GM12873 (cell line): ENCODE measurements around the gene CAMSAP1.

Experiments used
- TF ChIP-seq, protein P1 (sequence below): IDR thresholded peaks from 2 replicates; pipeline ENCODE4 v1.5.1; 2012; ENCODE audit warnings: low read depth, mild to moderate bottlenecking, moderate library complexity, low read length, control low read depth; ENCODE audit not compliant: insufficient read depth; ENCODE audit errors: missing control alignments

CAMSAP1 gene

DNA sequence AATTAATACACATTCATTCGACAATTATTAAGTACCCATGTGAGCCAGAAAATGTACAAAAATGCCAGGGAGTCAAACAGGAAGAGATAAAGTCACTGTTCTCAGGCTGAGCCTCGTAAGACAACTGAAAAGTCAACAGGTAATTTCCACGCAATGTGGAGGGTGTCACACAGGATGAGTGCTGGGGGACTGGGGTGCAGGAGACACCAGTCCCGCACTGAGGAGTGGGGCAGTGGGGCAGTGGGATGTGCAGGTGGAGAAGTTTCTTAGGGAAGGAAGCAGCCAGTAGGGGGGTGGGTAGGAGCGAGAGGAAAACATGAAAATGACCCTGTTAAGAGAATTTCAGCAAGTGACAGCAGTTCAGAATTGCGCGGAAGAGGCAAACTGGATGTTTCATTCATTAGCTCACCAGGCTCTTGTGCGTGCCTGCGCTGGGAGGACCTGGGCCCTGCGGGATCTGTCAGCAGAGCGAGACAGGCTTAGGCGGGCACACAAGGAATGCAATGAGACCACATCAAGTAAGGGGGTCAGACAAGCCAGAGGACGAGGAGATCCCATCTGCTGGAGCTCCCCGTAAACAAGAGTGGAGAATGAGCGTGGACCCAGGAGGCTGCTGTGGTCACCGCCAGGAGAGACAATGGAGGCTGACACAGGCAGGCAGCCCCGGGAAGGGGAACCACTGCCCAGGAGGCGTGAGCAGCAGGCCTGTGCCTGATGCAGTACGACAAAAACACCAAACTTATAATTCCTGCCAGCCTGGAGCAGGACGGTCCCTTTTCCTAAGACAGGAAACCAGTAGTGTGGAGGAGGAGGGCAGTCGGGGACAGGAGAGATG is 21.0 kb downstream of the CAMSAP1 start:
- TF ChIP-seq, protein P1, sequence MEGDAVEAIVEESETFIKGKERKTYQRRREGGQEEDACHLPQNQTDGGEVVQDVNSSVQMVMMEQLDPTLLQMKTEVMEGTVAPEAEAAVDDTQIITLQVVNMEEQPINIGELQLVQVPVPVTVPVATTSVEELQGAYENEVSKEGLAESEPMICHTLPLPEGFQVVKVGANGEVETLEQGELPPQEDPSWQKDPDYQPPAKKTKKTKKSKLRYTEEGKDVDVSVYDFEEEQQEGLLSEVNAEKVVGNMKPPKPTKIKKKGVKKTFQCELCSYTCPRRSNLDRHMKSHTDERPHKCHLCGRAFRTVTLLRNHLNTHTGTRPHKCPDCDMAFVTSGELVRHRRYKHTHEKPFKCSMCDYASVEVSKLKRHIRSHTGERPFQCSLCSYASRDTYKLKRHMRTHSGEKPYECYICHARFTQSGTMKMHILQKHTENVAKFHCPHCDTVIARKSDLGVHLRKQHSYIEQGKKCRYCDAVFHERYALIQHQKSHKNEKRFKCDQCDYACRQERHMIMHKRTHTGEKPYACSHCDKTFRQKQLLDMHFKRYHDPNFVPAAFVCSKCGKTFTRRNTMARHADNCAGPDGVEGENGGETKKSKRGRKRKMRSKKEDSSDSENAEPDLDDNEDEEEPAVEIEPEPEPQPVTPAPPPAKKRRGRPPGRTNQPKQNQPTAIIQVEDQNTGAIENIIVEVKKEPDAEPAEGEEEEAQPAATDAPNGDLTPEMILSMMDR: no peak

DNA sequence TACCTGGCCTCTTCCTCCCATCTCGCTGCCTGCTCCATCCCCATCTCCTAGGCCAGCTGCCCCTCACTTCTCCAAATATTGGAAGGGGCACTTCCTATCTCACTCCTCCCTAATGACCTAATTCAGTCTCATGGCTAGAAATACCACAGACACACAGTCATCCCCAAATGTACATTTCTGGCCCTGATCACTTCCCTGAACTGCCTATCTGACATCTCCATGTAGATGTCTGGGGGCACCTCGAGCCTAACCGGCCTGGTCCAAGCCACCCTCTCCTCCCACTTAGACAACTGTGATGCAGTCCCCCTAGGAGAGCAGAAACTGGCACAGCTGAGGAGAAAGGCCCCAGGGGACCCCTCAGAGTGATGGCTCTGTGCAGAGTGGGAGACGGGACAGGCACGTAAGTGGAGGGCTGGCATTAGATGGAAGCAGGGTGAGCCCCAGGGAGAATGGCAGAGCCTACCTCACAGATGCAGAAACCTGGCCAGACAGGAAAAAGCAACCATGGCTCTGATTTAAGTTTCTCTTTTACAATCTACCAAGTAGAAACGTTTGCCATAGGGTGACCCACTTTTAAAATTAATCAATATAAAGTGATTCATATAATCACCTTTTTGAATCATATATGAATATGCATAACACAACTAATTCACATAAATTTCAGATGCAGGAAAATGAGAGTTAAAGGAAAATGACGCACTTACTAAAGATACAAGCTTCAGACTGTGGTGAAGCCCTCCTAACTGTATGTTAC is 22.1 kb downstream of the CAMSAP1 start:
- TF ChIP-seq, protein P1: no peak

DNA sequence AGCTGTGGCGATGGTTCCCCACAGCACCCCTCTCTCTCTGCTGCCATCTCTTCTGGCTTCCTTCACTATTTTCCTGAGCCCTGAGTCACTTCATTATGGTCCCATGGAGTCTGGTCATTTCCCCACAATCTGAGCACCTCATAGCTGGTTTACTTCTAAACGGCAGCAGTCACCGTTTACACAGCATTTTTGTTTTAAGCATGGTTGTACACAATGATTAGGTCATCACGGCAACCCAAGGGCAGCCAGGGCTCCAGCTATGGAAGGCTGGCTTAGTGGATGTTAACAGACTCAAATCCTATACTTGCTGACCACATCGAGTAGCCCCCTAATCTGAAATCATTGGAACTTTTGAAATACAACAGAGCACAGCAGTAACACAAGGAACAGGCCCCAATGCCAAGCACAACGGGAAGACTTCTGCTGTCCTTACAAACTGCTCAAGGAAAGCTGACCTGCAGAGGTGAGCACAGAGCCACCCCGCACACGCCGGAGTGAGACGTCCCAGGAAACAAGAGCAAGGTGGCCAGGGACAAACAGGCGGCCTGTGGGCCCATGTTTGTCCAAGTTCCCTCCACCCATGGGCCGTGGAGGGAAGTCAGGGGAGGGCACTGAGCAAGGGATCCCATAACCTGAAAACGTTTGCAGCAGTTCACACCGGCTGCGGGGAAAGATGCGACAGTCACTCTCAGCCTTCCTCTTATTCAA is 22.9 kb downstream of the CAMSAP1 start:
- TF ChIP-seq, protein P1: no peak

DNA sequence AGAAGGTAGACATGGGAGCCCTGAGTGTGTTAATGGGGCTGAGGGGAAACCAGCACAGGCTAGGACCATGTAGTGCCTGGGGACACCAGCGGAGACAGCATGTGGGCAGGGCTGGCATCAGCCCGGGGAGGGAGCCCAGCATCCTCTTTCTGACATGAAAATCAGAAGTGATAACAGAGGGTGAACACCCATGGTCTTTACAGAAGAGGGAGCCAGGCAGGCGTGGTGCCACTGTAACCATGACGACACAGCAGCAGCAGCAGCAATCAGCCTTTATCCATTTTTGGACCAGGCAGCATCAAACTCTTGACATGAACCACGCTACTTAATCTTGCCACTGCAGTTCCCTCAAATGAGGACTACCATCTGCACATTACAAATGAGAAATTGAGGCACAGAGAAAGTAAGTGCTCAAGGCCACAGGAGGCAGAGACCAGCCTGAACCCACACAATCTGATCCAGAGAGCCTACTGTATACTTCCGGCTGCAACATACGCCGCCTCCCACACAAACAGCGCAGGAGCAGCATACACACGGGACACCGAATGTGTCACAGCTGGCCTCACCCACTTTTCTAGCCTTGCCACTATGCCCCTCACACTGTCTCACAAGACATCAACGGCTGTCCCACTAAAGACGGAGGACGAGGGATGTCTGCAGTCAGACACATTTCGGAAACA is 23.8 kb downstream of the CAMSAP1 start:
- TF ChIP-seq, protein P1: no peak

DNA sequence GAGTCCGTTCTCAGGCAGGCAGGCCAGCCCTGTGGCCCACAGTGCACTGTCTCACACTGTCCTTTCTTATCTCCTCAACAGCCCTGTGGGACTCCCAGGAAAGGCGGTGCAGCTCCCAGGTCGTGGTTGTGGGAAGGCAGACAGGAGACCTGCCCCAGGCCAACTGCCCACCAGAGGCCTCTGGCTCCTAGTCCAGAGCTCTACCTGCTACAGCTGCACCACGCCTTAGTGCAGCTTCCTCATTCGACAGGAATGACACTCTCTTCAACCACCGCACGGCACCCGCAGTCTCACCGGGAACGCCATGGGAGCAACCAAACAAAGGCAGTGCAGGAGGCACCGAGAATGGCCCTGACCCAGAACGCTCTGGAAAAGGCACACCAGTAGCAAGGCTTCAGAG is 25.3 kb downstream of the CAMSAP1 start:
- TF ChIP-seq, protein P1: no peak

DNA sequence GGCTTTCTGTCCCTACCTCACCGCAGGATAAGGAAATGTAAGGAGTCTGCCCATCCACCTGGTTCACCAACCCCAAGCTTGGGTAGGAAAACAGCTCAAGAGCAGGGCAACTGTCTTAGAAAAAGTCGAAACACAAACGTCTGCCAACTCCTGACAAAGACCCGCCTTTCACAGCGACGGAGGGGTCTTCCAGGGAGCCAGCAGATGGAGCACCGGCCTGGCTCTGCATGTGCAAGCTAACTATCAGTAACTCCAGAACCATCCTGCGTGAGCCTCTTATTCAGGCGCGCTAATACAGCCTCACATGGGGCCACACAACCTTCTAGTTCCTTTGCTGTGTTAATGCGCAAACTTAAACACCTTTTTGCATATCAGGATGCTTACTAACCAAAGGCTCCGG is 26.9 kb downstream of the CAMSAP1 start:
- TF ChIP-seq, protein P1: no peak
